Duodenal mucosa (tissue), 2 donors: ENCODE results near the gene GNAI2.
A peak's percentile ranks its signal among the peaks of the same experiment; 100 is the strongest.
"Not testable (repeated sequence)": the region's sequence is repeated elsewhere in the genome, so short reads cannot be mapped to it uniquely, and the experiment has no call there.

Experiments
- H3K27ac ChIP-seq: one replicate; pipeline ENCODE4 v1.7.0; 2013; ENCODE audit warnings: low read depth, low read length
- H3K27me3 ChIP-seq, 2 donors: one replicate each; pipeline ENCODE4 v1.7.0; 2013; ENCODE audit warnings: low read length in 2 of 2, control low read depth in 1 of 2; ENCODE audit not compliant: insufficient read depth in 2 of 2, control insufficient read depth in 1 of 2
- H3K36me3 ChIP-seq, 2 donors: one replicate each; pipeline ENCODE4 v1.7.0; 2013; ENCODE audit warnings: low read length in 2 of 2, control low read depth in 1 of 2; ENCODE audit not compliant: insufficient read depth in 2 of 2, control insufficient read depth in 1 of 2
- H3K4me1 ChIP-seq, 2 donors: one replicate each; pipeline ENCODE4 v1.7.0; 2013; ENCODE audit warnings: low read length in 2 of 2, control low read depth in 1 of 2; ENCODE audit not compliant: insufficient read depth in 2 of 2, control insufficient read depth in 1 of 2
- H3K4me3 ChIP-seq, 2 donors: one replicate each; pipeline ENCODE4 v1.7.0; 2013; ENCODE audit warnings: low read length in 2 of 2, low read depth in 1 of 2
- H3K9ac ChIP-seq, 2 donors: one replicate each; pipeline ENCODE4 v1.7.0; 2013; ENCODE audit warnings: low read length in 2 of 2, low read depth in 1 of 2
- H3K9me3 ChIP-seq, 2 donors: one replicate each; pipeline ENCODE4 v1.7.0; 2013; ENCODE audit warnings: low read length in 2 of 2, control low read depth in 1 of 2; ENCODE audit not compliant: control insufficient read depth in 1 of 2

The GNAI2 gene

DNA sequence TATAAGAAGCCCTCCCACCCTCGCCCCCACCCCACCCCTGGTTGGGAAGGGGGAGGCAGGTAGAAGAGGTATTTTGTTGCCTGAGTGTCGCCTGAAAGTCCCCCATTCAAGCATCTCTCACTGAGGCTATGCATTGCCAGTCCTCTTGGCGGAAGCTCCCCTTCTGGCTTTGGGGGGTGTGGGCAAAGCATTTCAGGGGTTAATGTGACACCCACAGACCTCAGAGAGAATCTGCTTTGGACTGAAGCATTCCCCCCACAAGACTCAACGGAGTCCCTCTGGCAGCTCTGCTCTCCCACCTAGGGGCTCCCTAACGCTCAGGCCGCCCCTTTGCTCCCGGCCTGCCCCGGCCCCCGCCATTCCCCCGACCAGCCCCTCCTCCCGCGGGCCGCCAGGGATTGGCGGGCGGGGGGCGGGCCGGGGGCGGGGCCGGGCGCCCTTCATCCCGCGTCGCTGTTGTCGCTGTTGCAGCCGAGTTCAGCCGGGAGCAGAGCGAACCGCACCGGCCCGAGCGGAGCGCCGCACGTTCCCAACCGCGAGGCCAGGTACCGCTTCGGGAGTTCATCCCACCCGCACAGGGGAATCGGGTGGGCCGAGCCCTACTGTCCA lies 31.1 kb upstream of the GNAI2 start, which contains the start of gene SLC38A3:
TSS of gene SLC38A3 (plus strand) at position 468 of the 609 bp plus-strand sequence. CDS start 8,929 bp downstream, outside the sequence.
- H3K27ac ChIP-seq, result no peak within 1 kb of the TSS
- H3K27me3 ChIP-seq, result peaks cover 27 to 38% of the 10 kb centered on the region in 2 donors
- no peak within 1 kb of the TSS for H3K9ac ChIP-seq

DNA sequence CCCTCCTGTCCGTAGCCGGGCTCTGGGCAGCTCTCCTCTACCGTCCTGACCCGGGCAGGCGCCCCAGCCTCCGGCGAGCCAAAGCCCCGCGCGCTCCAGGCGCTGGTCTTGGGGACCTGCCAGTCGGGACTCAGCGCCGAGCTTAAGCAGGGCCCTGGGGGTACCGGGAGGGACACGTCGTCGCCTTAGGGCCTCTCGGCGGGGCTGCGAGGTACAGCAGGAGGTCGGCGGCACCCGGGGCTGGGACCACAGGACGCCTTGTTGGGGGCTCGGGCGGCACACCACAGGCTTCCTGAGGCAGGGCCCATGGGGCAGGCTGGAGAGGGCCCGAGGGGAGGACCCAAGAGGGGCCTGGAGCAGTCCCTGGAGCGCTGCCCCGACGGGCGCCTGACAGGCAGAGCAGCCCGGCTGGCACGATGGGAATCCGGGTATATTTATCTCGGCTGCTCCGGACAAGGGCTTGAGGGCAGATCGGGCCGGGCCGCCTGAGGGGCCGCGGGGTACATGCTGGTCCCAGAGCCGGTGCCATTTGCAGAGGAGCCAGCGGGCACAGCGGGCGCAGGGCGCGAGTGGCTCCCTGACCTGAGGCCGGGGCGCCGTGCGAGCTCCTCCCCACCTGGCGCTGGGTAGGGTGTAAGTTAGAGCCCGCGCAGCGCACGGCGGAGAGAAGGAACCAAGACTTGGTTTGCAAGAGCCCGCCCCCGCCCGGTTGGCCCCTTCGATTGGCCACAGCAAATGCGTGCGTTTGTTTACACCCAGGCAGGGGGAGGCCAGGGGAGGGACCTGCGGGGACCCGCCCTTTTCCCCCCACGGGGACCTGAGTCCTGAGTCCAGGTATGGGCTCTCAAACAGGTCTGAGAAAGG lies 30.4 kb upstream of the GNAI2 start:
- Histone ChIP-seq H3K27ac (no peak overlapping the region), H3K27me3 (peaks cover 27 to 38% of the 10 kb centered on the region in 2 donors), H3K4me1 (peaks cover 10 to 26% of the 10 kb centered on the region in 2 donors), H3K9me3 (no peaks in the 10 kb centered on the region), H3K4me3 (peak overlapping the region; percentile 33 to 55), H3K36me3 (no peaks in the 10 kb centered on the region), H3K9ac (no peak overlapping the region)

More for the DNA sequence above, 31.1 kb upstream of the GNAI2 start, which contains the start of gene SLC38A3:
- H3K4me3 ChIP-seq, result peak within 1 kb of the TSS; percentile 33 to 55
- no peaks in the 10 kb centered on the region for H3K36me3 ChIP-seq
- peaks cover 3 to 18% of the 10 kb centered on the region in 2 donors for H3K4me1 ChIP-seq
- no peaks in the 10 kb centered on the region for H3K9me3 ChIP-seq

DNA sequence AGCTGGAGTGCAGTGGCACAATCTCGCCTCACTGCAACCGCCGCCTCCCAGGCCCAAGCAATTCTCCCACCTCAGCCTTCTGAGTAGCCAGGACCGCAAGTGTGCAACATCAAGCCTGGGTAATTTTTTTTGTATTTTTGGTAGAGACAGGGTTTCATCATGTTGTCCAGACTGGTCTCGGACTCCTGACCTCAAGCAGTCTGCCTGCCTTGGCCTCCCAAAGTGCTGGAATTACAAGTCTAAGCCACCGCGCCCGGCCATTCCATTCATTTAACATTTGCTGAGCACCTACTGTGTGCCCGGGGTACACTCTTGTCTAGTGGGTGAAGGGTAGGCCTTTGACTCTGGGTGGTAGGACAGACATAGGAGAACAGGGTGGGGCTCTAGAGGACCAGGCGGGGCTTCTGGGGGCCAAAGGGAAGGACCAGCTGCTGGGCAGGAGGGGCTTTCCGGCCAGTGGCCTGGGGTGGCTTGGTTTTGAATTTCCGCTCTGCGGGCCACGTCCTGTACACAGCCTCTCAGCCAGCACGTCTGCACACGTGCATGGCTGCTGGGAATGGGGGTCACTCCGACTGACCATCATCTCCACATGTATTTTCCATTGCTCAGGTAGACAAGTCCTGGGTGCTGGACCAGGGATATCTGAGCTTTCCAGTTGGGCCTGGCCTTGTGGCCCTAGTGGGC lies 28.5 kb upstream of the GNAI2 start:
- no peak overlapping the region for H3K4me3 ChIP-seq
- no peaks in the 10 kb centered on the region for H3K36me3 ChIP-seq
- no peaks in the 10 kb centered on the region for H3K9me3 ChIP-seq
- H3K9ac ChIP-seq, result no peak overlapping the region
- no peak overlapping the region for H3K27ac ChIP-seq
- peaks cover 17 to 31% of the 10 kb centered on the region in 2 donors for H3K27me3 ChIP-seq
- peaks cover 15 to 32% of the 10 kb centered on the region in 2 donors for H3K4me1 ChIP-seq

DNA sequence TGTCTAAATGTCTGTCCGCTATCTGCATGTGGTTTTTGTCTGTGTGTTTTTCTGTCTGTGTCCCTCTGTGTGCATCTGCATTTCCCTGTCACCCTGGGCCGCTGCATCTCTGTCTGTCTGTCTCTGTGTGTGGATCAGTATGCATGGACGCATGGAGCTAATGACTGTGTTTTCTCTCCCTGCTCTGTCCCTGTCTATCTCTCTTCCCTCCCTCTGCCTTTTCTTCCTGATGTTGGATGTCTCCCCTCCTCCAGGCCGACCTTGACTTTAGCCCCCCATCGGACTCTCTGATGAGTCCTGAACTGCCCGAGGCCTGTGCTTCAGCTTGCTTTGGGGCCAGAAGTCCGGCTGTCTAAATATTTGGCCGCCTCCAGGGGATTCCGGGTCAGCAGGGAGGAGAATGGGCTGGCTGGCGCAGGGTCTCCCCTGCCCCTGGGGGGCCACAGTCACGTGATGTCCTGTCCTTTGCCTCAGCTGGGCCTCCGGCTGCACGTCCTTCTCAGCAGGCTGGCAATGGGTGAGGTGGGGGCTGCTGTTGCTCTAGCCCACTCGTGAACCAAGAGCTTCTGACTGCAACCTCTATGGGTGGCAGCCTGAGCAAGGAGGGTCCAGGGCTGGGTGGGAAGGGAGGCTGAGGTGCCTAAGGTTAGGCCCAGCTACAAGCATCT lies 27.2 kb upstream of the GNAI2 start:
- H3K27me3 ChIP-seq, result peaks cover 11 to 26% of the 10 kb centered on the region in 2 donors
- no peaks in the 10 kb centered on the region for H3K9me3 ChIP-seq
- H3K4me3 ChIP-seq, result no peak overlapping the region
- peaks cover 15 to 32% of the 10 kb centered on the region in 2 donors for H3K4me1 ChIP-seq
- no peaks in the 10 kb centered on the region for H3K36me3 ChIP-seq
- no peak overlapping the region for H3K27ac ChIP-seq
- no peak overlapping the region for H3K9ac ChIP-seq

DNA sequence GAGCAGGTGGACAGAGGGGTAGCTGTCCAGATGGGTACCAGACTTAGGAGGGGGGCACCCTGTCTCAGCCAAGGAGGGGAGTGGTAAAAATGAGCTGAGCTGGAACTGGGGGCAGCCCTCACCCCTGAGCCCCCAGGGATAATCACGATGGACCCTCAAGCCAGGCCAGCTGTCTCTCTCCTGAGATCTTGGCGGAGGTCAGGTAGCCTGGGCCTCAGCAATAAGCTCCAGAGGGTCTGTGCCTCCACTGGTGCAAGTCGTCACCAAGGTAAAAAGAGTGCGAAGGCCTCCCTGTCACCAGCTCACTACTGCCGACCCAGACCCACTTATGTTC lies 25.9 kb upstream of the GNAI2 start:
- no peak overlapping the region for H3K9ac ChIP-seq
- no peaks in the 10 kb centered on the region for H3K36me3 ChIP-seq
- peaks cover 3 to 15% of the 10 kb centered on the region in 2 donors for H3K27me3 ChIP-seq
- no peak overlapping the region for H3K4me3 ChIP-seq
- no peak overlapping the region for H3K27ac ChIP-seq
- H3K9me3 ChIP-seq, result no peaks in the 10 kb centered on the region
- H3K4me1 ChIP-seq, result peaks cover 15 to 27% of the 10 kb centered on the region in 2 donors

DNA sequence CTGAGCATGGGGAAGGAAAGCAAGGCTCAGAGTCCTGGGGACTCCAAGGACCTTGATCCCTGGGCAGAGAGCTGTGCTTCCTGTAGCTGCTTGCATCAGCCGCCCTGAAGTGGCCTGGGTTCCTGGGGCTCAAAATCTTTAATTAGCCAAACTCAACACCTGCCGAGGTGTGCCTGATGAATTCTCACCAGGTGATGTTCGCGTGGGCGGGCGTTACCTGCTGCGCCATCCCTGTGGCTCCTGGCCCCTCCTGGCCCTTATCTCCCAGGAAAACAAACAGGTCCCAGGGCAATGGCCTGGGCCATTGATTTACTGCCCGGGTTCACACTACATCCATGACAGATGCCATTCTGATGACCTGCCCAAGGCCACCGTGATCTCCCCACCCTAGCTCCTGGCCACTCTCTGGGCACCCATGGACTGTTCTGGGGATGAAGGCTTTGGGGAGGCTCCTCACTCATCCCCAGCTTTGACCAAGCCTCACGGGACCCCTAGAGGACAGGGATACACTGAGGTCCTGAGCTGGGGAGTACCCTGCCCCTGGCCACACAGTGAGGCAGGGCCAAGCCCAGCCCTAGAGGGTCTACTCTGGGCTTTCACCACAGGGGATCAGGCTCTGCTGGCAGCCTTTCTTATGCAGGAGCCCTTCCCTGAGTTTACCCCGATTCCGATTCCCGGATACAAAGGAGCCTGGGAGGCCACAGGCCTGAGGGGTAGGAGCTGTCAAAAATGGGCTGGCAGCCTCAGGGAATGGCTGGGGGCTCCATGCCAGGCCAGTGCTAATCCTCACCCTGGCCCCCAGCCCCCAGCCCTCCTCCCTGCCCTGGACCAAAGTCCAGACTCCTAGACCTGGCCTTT lies 25.3 kb upstream of the GNAI2 start:
- Histone ChIP-seq H3K4me1 (peaks cover 15 to 21% of the 10 kb centered on the region in 2 donors), H3K36me3 (no peaks in the 10 kb centered on the region), H3K27me3 (peaks cover 0 to 12% of the 10 kb centered on the region in 2 donors), H3K4me3 (no peak overlapping the region), H3K27ac (no peak overlapping the region), H3K9me3 (no peaks in the 10 kb centered on the region), H3K9ac (no peak overlapping the region)

DNA sequence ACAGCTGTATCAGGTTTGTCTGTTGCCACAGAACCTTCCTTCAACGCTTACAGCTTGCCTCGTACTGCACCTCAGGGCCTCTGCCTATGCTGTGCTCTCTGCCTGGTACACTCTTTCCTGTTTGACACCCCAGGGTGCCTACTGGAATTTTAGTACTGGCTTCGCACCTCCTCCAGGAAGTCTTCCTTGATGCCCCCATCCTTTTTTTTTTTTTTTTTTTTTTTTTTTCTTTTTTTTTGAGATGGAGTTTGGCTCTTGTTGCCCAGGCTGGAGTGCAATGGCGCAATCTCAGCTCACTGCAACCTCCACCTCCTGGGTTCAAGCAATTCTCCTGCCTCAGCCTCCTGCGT lies 24.7 kb upstream of the GNAI2 start:
- not testable (repeated sequence) for H3K9ac ChIP-seq, H3K4me3 ChIP-seq, H3K9me3 ChIP-seq, H3K36me3 ChIP-seq, H3K27ac ChIP-seq, H3K27me3 ChIP-seq
- H3K4me1 ChIP-seq, result peaks cover 15 to 17% of the 10 kb centered on the region in 2 donors

DNA sequence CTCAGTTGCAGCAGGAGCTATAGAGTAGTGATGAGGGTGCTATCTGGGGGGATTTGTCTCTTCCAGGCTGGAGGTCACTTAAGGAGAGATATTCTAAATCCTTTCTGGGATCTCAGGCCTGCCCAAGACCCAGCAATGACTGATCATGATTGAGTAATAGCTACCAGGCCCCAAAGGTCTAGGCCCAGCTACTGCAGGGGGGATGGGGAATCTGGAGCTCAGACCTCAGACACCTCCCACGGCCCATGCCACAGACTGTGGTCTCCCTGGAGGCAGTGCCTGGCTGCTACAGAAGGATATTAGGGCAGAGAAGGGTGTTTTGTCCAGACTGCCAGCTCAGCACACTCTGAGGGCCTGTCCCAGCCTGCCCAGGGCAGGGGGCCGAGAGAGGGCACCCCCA lies 24.1 kb upstream of the GNAI2 start:
- no peak overlapping the region for H3K27ac ChIP-seq
- H3K9me3 ChIP-seq, result no peaks in the 10 kb centered on the region
- no peak overlapping the region for H3K4me3 ChIP-seq
- no peak overlapping the region for H3K9ac ChIP-seq
- H3K27me3 ChIP-seq, result peaks cover 0 to 1% of the 10 kb centered on the region in 2 donors
- peaks cover 15 to 17% of the 10 kb centered on the region in 2 donors for H3K4me1 ChIP-seq
- H3K36me3 ChIP-seq, result no peaks in the 10 kb centered on the region

DNA sequence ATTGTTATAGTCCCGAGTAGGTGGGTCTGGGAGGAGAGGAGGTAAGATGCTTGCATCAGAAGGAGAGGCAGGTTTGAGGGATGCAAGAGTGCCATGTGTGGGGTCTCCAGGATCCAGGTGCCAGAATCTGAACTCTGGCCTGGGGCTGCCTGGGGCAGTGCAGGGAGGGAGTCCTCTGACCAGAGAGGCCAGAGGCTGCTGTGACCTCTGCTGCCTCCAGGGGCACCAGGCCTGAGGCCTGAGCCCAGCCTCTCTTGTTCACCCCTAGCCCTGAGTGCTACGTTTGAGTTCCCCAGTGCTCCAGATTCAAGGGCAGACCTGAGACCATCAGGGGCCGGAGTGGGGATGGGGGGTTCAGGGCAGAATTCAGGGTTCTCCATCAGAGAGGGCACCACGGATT lies 23.5 kb upstream of the GNAI2 start:
- Histone ChIP-seq H3K9ac (no peak overlapping the region), H3K36me3 (no peaks in the 10 kb centered on the region)

More for the DNA sequence above, 23.5 kb upstream of the GNAI2 start:
- no peak overlapping the region for H3K27ac ChIP-seq
- peaks cover 15 to 17% of the 10 kb centered on the region in 2 donors for H3K4me1 ChIP-seq
- no peaks in the 10 kb centered on the region for H3K27me3 ChIP-seq
- no peak overlapping the region for H3K4me3 ChIP-seq
- no peaks in the 10 kb centered on the region for H3K9me3 ChIP-seq
